ENCODE data around the gene COBL. TPM values are rescaled to one million over a fixed set of nuclear protein-coding genes. Genes with fewer than 3 reads are reported as not detected.

COBL gene
- total and polyA plus RNA-seq, 9 of the 15 experiments (the other 6 are each of a cell fraction or from before 2014, with no cell fraction given), result 0.01 to 2.4 (median 0.09) TPM; not detected in 3

DNA sequence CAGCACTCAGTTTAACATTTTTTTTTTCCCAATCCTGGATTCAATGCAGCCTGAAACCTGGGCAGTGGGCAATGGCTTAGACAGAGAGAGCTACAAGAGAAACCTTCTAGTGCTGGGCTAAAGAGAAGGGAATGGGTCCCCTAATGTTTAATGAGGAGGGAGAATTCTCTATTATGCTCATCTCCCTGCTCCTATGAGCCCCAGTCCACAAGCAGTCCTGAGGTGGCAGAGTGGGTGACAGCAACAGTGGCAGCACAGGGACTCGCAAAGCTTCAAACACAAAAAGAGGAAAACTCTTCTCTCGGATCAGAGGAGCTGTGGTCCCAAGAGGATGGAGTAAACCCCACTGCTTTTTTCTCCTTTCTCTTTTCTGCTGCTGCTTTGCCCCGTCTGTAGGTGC lies 36.5 kb downstream of the COBL start (continued):
- TF ChIP-seq, protein P1, sequence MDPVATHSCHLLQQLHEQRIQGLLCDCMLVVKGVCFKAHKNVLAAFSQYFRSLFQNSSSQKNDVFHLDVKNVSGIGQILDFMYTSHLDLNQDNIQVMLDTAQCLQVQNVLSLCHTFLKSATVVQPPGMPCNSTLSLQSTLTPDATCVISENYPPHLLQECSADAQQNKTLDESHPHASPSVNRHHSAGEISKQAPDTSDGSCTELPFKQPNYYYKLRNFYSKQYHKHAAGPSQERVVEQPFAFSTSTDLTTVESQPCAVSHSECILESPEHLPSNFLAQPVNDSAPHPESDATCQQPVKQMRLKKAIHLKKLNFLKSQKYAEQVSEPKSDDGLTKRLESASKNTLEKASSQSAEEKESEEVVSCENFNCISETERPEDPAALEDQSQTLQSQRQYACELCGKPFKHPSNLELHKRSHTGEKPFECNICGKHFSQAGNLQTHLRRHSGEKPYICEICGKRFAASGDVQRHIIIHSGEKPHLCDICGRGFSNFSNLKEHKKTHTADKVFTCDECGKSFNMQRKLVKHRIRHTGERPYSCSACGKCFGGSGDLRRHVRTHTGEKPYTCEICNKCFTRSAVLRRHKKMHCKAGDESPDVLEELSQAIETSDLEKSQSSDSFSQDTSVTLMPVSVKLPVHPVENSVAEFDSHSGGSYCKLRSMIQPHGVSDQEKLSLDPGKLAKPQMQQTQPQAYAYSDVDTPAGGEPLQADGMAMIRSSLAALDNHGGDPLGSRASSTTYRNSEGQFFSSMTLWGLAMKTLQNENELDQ (CRISPR knock-in tag; IDR thresholded peaks at IDR 0.05; ENCODE audit: borderline replicate concordance), result no peak
- no peak for TF ChIP-seq ZNF174 (CRISPR knock-in tag; IDR thresholded peaks at IDR 0.05)
- TF ChIP-seq, protein P2, sequence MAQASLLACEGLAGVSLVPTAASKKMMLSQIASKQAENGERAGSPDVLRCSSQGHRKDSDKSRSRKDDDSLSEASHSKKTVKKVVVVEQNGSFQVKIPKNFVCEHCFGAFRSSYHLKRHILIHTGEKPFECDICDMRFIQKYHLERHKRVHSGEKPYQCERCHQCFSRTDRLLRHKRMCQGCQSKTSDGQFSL (CRISPR knock-in tag; IDR thresholded peaks at IDR 0.05), result no peak
- TF ChIP-seq, protein P2 (tag; IDR thresholded peaks at IDR 0.05), result no peak
- no peak for TF ChIP-seq ATF7 (IDR thresholded peaks at IDR 0.05)

DNA sequence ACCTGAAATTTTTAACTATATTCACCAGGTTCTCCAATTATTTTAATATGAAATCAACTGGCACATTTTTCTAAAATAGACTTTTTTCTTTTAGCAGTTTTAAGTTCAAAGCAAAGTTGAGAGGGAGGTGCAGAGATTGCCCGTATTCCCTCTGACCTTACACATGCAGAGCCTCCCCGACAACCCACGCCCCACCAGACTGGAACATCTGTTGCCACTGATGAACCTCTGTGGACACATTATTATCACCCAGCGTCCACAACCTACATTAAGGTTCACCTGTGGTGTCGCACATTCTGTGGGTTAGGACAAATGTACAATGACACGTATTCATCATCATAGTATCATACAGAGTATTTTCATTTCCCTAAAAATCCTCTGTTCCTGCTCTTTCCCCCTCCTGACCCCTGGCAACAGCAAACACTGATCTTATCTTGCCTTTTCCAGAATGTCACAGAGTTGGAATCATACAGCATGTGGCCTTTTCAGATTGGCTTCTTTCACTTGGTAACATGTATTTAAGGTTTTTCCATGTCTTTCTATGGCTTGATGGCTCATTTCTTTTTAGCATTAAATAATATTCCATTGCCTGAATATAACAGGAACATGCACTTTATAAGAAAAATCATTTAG lies 37.1 kb downstream of the COBL start:
- Histone ChIP-seq H3K4me2 (ENCODE audit: insufficient read depth, low read length) (no peak overlapping the region), H3K9me3 (replicated peaks; ENCODE audit: control insufficient read depth, insufficient read depth, low read depth, low read length) (no peaks in the 10 kb centered on the region), H3K27me3 (ENCODE audit: control insufficient read depth in 2 of 2, insufficient read depth in 2 of 2, low read length in 2 of 2) (peaks cover 14 to 26% of the 10 kb centered on the region in 2 experiments), H3K4me3 (no peak overlapping the region), H3K4me1 (replicated peaks in 1 of 2; ENCODE audit: control insufficient read depth in 2 of 2, insufficient read depth in 2 of 2, low read length in 2 of 2) (no peaks in the 10 kb centered on the region), H3K79me2 (ENCODE audit: control insufficient read depth, insufficient read depth, low read length) (no peaks in the 10 kb centered on the region), H3K27ac (ENCODE audit: extremely low read depth, low read depth, low read length) (no peak overlapping the region), H3K9ac (ENCODE audit: insufficient read depth in 1 of 2, low read depth in 2 of 2, low read length in 2 of 2) (no peak overlapping the region), H3K9me1 (ENCODE audit: control insufficient read depth, insufficient read depth, low read length) (no peaks in the 10 kb centered on the region), H4K20me1 (replicated peaks; ENCODE audit: control insufficient read depth, insufficient read depth, low read length) (no peaks in the 10 kb centered on the region), H2AFZ (ENCODE audit: low read depth, low read length) (no peak overlapping the region), H3K36me3 (ENCODE audit: control insufficient read depth, insufficient read depth, low read length) (no peaks in the 10 kb centered on the region)
- TF ChIP-seq MTA1 (IDR thresholded peaks at IDR 0.05; ENCODE audit: borderline replicate concordance), result no peak
- TF ChIP-seq, protein P3, sequence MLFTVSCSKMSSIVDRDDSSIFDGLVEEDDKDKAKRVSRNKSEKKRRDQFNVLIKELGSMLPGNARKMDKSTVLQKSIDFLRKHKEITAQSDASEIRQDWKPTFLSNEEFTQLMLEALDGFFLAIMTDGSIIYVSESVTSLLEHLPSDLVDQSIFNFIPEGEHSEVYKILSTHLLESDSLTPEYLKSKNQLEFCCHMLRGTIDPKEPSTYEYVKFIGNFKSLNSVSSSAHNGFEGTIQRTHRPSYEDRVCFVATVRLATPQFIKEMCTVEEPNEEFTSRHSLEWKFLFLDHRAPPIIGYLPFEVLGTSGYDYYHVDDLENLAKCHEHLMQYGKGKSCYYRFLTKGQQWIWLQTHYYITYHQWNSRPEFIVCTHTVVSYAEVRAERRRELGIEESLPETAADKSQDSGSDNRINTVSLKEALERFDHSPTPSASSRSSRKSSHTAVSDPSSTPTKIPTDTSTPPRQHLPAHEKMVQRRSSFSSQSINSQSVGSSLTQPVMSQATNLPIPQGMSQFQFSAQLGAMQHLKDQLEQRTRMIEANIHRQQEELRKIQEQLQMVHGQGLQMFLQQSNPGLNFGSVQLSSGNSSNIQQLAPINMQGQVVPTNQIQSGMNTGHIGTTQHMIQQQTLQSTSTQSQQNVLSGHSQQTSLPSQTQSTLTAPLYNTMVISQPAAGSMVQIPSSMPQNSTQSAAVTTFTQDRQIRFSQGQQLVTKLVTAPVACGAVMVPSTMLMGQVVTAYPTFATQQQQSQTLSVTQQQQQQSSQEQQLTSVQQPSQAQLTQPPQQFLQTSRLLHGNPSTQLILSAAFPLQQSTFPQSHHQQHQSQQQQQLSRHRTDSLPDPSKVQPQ (CRISPR knock-in tag; IDR thresholded peaks at IDR 0.05; ENCODE audit: borderline replicate concordance), result no peak
- no peak for TF ChIP-seq ZNF398 (CRISPR knock-in tag; IDR thresholded peaks at IDR 0.05)
- no peak for TF ChIP-seq ZNF253 (CRISPR knock-in tag; conservative IDR thresholded peaks at IDR 0.05)
- no TSS peak for BruUV-seq (replicated peaks)
- intact Hi-C loops (cut with micrococcal nuclease), result no loop called here
- 5% methylated on average over 6 of the region's 6 CpGs for WGBS (ENCODE audit: insufficient coverage, low coverage, missing lambda C conversion rate)
- ChIA-PET POLR2A (no interaction called here), CTCF (ENCODE audit: low intra/inter-chr PET ratio) (no interaction called here)
- no peak for ATAC-seq
- FAIRE-seq, result no peak
- DNase-seq (ENCODE audit: extremely low read depth in 1 of 4, low spot score in 3 of 4), result no peak
- in situ Hi-C loops (cut with MboI), result no loop called here
